Kidney epithelial cell (primary cell): ENCODE results near the gene STX12. TPM values are rescaled to one million over a fixed set of nuclear protein-coding genes. Genes with fewer than 3 reads are reported as not detected.
A peak's percentile ranks its signal among the peaks of the same experiment; 100 is the strongest.

Experiments
- DNase-seq: peaks from one replicate; pipeline ENCODE4 v3.0.0-alpha.2; 2010; ENCODE audit warnings: low read depth
- H3K27me3 ChIP-seq: 2 replicates; pipeline ENCODE4 v1.6.0; 2011; ENCODE audit warnings: low read length; ENCODE audit not compliant: control insufficient read depth, insufficient read depth
- H3K36me3 ChIP-seq: 2 replicates; pipeline ENCODE4 v1.5.1; 2011; ENCODE audit warnings: low read length; ENCODE audit not compliant: control insufficient read depth, insufficient read depth
- H3K4me3 ChIP-seq: 2 replicates; pipeline ENCODE4 v1.5.1; 2011; ENCODE audit warnings: low read depth, mild to moderate bottlenecking, control low read depth, low read length
- total RNA-seq: library from RNA; depleted of rRNA; stranded (reverse); fragments of >200 nt; gene quantifications from 2 replicates; pipeline ENCODE4 v1.2.3, GENCODE V29; 2015
- TF ChIP-seq, protein P1 (sequence below): IDR thresholded peaks from 2 replicates; pipeline ENCODE4 v1.5.1; 2011; ENCODE audit warnings: mild to moderate bottlenecking, moderate library complexity, low read length, control low read depth, inconsistent platforms; ENCODE audit not compliant: insufficient read depth, poor library complexity, severe bottlenecking

Gene STX12
- total RNA-seq, 1 donor from 2014 or later = 43.9 TPM

DNA sequence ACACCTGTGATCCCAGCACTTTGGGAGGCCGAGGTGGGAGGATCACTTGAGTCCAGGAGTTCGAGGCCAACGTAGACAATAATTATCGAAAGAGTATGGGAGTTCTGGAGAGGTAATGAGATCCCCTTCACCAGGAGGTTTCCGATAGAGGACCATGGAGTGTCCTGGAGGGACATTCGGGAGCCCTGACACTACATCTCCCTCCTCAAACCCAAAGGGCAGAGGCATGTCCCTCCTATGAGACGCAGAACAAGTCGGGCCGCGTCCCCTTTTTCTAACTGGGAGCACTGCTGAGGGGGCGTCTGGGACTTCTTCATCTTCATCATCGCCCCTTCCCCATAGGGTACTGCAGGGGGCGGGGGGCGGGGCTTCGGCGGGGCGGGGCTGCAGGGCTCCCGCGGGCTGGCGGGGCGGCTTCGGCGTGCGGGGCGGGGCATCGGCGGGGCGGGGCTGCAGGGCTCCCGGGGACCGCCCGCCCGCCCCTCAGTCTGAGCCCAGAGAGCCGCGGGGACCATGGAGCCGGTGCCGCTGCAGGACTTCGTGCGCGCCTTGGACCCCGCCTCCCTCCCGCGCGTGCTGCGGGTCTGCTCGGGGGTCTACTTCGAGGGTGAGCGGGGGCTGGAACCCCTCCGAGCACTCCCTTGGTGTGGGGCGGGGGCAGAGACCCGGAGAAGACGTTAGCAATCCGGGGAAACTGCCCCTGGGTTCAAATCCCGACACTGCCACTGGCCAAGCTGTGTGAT is 99.2 kb downstream of the STX12 start, which contains the start of gene THEMIS2:
Gene THEMIS2 (plus strand): TSS at position 486 of the 743 bp plus-strand sequence. CDS start 28 bp downstream, at position 514.
- H3K27me3 ChIP-seq = no peaks in the 10 kb centered on the region
- no peak for DNase-seq
- peaks cover 1% of the 10 kb centered on the region for H3K36me3 ChIP-seq
- H3K4me3 ChIP-seq = peak within 1 kb of the TSS; percentile 57
- TF ChIP-seq, protein P1, sequence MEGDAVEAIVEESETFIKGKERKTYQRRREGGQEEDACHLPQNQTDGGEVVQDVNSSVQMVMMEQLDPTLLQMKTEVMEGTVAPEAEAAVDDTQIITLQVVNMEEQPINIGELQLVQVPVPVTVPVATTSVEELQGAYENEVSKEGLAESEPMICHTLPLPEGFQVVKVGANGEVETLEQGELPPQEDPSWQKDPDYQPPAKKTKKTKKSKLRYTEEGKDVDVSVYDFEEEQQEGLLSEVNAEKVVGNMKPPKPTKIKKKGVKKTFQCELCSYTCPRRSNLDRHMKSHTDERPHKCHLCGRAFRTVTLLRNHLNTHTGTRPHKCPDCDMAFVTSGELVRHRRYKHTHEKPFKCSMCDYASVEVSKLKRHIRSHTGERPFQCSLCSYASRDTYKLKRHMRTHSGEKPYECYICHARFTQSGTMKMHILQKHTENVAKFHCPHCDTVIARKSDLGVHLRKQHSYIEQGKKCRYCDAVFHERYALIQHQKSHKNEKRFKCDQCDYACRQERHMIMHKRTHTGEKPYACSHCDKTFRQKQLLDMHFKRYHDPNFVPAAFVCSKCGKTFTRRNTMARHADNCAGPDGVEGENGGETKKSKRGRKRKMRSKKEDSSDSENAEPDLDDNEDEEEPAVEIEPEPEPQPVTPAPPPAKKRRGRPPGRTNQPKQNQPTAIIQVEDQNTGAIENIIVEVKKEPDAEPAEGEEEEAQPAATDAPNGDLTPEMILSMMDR = no peak

DNA sequence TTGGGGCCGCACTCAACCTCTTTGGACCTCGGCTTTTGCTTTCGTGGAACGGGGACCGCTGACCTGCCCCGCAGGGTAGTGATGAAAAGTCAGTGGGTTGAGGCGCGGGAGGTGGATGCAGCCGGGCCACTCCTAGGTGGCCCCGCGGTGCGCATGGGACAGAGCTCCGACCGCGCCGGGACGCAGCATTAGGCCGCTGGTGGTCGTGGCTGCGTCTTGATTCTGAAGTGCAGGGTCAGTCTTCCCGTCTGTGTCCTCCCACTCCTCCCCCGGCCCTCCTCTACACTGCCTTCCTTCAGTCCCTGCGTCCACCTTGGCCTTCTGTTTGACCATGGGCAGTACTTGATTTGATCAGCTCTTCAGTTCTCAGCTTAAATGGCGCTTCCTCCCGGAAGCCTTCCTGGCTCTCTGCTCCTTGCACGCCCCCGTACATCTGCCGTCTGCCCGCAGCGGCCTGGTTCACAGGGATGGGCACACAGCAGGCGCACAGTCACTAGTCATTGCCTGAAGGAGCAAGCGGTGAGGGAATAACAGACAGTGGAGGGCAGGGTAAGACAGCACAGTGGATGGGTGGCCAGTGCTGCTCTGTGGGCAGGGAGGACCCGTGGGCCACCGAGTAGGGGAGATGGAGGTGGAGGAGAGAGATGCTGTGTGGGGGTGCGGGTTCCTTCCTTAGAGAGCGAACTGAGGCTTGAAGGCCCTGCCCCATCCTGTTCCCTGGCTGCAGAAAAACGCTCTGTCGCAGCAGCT is 100.0 kb downstream of the STX12 start:
- no peak for DNase-seq

GRCh38 chr1:27873671-27874384 is 100.8 kb downstream of the STX12 start:
- H3K27me3 ChIP-seq = no peaks in the 10 kb centered on the region
- no peak overlapping the region for H3K4me3 ChIP-seq
- TF ChIP-seq, protein P1 = no peak
- peaks cover 1% of the 10 kb centered on the region for H3K36me3 ChIP-seq
- DNase-seq = no peak

More for the DNA sequence above, 100.0 kb downstream of the STX12 start:
- Histone ChIP-seq H3K27me3 (no peaks in the 10 kb centered on the region), H3K36me3 (peaks cover 1% of the 10 kb centered on the region), H3K4me3 (peak overlapping the region; percentile 57)
- TF ChIP-seq, protein P1 = no peak

Other genes with a start within 250 kb of the STX12 start
- 18.0 and 30.8 TPM in 2 replicates for gene AHDC1, start 169.1 kb upstream of the STX12 start, total RNA-seq
- gene FGR, start 138.0 kb upstream of the STX12 start, total RNA-seq = 0.41 TPM in 1 of 2 replicates, not detected in the other
- 42.1 and 53.9 TPM in 2 replicates for gene IFI6, start 101.0 kb upstream of the STX12 start, total RNA-seq
- 10.7 and 13.5 TPM in 2 replicates for gene FAM76A, start 47.3 kb upstream of the STX12 start, total RNA-seq
- gene PPP1R8, start 57.6 kb downstream of the STX12 start, total RNA-seq = 46.1 and 53.1 TPM in 2 replicates
- gene THEMIS2, start 99.3 kb downstream of the STX12 start, total RNA-seq = 22.6 and 23.4 TPM in 2 replicates
- 21.8 and 27.2 TPM in 2 replicates for gene RPA2, start 141.4 kb downstream of the STX12 start, total RNA-seq
- gene SMPDL3B, start 161.8 kb downstream of the STX12 start, total RNA-seq = 20.1 and 23.3 TPM in 2 replicates
- gene XKR8, start 186.8 kb downstream of the STX12 start, total RNA-seq = 11.7 and 12.7 TPM in 2 replicates